A549 treated with DMSO at 1 μM for 4 hours (cell line): ENCODE data around the gene DND1. TPM values are rescaled to one million over a fixed set of nuclear protein-coding genes. Genes with fewer than 3 reads are reported as not detected.

ENCODE experiments used
- total RNA-seq: library from RNA; stranded (reverse); fragments of 200-300 nt; extraction: Qiagen RNA extraction; gene quantifications from 5 replicates; pipeline ENCODE4 v1.2.3, GENCODE V29; 2022; ENCODE audit warnings: low read depth

DND1 gene
- 0.28 to 1.4 TPM (median 0.84 TPM) in 5 replicates for total RNA-seq

DNA sequence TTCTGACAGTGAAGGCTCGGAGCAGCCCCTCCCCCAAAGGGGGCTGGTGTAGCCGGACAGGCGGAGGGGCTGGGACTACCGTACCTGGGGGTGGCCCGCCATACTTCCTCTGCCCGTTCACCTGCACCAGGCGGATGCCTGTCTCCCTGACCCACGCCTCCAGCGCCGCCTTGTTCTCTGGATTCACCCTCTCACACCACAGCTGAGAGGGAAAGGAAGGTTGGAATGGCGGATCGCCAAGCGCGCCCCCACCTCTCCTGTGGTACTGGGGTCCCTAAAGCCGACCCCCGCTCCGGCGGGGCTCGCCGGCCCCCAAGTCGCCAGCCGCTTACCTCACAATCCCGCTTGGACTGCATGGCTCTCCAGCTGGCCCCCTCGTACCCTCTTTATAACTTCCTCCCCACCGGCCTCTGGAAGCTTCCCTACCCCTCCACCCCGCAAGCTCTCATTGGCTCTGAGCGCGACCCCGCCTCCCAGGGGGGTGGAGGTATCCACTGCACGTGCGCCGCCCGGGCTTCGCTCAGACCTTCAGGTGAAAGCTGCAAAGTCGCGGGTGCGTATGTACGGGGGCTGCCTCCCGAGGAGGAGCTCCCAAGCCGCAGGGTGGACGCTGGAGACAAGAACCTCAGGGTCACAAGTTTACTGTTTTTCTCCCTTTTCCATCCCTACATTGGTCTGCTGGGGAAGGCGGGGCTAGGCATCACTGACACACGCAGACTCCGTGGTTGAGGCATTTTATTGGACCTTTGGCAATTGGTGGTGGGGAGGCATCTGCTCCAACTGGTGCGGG is at the start of gene DND1:
Gene DND1, minus strand, starts transcription at position 390 of the 790 bp plus-strand sequence. Its CDS starts 34 bp downstream, at position 356.

DNA sequence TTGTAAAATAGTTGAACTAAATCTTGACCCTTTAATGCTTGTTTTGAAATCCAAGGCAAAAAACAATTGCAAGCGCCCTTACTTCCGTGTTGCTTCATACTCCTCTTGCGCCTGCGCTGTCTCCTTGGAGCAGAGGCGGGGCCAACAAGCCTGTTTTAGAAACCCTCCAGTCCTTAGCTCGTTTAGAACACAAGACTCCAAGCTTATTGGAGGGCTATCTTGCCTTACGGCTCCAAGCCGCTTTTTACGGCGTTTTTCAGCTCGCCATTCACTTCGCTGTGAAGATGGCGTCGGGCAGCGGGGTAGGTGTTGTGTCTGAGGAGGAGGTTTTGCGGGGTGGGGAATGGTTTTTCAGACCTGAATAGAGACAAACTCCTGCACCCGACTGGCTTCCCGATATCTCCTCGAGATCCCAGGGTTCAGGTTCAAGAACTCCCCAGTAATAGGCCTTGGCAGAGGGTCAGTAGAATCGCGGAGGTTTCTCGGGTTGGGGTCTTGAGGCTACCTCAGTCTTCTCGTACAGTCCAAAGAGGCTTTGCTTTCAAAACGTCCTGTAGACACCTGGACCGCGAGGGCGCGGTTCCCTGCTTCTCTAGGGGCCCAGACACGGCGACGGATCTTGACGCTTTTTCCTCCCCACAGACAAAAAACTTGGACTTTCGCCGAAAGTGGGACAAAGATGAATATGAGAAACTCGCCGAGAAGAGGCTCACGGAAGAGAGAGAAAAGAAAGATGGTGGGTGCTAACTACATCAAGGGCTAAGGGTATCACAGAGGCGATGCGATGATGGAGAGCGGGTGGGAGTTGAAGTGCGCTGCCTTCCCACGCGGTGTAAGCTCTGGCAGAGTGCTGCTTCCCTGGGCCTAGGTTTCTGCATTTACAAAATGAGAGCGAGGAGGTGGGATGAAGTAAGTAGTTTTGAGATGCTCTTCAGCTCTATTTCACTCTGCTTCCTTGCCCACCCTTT is 27.1 kb upstream of the DND1 start, which contains the start of gene ZMAT2:
Gene ZMAT2, plus strand, starts transcription at position 271 of the 968 bp plus-strand sequence. Its CDS starts 14 bp downstream, at position 285.

DNA sequence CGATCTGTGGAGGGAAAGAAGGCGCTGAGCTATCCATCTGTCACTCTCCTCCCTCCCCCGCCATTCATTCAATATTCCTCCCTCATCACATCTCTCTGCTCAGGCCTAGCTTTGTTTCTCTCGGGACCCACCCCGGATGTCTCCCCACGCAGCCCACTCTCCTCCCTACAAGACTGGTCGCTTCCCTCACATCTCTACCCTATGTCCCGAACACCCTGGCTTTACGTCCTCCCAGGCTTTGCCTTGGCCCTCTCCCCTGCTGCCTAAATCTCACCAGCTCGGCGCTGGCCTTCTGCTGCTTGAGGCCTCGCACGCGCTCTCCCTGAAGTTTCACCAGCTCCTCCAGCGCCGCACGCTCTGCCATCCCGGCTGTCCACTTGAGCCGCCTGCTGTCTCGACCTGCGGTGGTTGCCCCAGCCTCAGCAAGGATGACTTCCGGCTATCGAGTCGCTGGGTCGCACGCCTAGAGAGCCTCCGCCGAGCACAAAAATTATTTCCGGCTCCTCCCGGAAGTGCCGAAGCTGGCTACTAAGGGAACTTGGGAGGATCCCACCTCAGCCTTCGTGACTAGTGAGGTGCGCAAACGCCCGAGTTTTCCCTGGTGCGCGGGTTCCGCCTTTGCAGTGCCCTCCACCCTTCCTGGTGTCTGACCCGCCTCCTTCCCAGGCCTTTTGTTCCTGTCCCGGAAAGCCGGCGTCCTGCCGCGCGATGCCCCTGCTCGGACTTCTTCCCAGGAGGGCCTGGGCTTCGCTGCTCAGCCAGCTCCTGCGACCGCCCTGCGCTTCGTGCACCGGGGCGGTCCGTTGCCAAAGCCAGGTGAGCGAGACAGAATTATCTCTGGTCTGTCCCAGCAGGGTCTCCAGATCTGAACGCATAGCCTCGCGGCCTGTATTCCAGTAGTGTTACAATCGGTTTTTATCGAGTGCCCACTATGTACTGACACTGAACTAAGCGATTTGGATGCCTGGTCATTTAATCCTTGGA is 17.9 kb upstream of the DND1 start, which contains the start of the genes HARS1 and HARS2:
Gene HARS1, minus strand, starts transcription at position 430 of the 984 bp plus-strand sequence. Its CDS starts 66 bp downstream, at position 364.
Gene HARS2, plus strand, starts transcription at position 515 of the 984 bp plus-strand sequence. Its CDS starts 194 bp downstream, at position 709.

DNA sequence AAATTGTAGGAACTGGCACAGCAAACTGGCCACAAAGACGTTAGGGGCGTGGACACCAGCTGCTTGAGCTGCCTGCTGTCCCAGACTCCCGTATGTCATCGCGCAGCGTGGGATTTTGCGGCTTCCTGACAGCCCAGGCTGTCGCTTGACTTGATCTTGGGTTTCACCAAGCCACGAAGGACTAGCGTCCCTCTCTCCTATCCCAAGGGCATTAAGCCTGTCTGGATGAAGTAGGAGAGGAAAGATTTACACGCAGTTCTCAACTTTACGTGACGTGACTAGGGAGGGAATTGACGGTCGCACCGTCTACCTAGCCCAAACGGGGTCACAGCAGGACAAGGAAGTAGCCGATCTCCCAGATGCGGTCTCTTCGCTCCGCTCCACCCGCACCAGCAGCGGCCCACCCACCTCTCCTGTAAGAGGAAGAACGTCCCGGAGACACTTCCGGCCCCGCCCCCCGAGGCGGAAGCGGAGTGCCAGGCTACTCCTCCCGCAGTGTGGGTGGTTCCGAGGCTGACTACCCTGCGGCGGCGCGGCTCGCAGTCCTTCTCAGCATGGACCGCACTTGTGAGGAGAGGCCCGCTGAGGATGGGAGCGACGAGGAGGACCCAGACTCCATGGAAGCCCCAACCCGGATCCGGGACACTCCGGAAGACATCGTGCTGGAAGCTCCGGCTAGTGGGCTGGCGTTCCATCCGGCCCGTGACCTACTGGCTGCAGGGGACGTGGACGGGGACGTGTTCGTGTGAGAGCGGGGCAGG is 8.8 kb downstream of the DND1 start, which contains the start of gene WDR55:
Gene WDR55, plus strand, starts transcription at position 546 of the 761 bp plus-strand sequence. Its CDS starts 9 bp downstream, at position 555.

DNA sequence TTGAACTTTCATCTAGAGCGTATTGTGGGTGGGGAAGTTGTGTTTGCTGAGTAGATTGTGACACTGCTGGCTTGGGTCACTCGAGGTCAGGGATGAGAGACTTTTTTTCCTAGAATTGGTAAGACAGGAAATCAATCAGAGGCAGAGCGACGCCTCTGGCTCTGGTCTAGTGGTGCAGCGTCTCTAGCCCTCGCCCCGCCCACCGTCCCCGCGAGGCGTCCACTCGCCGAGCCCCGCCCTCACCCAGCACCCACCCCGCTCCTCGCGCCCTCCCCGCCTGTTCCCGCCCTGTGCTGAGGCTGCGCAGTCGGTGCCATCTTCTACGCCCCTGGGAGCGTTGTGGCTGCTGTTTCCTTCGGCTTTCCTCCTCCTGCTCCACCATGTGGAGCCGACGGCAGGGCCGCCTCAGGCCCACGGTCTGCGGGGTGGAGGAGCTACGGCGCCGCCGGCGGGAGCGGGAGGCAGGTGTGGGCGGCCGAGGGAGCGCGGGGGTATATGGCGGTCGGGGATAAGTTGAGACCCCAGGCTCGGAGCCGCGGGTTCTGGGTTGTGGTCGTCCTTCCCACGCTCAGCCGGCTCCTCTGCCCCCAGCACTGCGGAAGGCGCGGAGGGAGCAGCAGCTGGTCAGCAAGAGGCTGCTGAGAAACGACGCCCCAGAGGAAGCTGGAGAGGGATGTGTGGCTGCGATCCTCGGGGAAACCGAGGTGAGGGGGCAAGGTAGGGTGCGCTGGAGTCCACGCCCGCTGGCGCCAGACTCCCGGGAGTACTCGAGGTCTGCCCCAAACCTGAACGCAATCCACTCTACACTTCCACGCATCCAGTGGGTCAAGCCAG is 34.0 kb downstream of the DND1 start, which contains the start of gene TMCO6:
Gene TMCO6, plus strand, starts transcription at position 304 of the 834 bp plus-strand sequence. Its CDS starts 77 bp downstream, at position 381.

DNA sequence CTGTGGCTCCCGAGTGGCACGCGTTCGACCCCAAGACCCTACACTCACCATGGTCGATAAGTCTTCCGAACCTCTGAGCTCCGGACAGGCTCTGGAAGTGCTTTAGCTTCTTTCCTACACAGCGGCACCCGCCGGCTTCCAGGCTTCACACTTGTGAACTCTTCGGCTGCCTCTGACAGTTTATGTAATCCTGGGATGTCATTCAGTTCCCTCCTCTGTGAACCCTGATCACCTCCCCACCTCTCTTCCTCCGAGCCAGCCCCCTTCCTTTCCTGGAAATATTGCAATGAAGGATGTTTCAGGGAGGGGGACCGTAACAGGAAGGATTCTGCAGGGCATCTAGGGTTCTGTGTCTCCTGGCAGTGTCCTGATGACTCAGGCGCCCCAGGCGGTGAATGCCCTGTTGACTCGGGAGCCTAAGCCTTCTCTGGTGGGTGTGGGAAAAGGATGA is 40.3 kb downstream of the DND1 start, which contains the start of gene CD14:
Gene CD14, minus strand, starts transcription at position 155 of the 451 bp plus-strand sequence. Its CDS starts 104 bp downstream, at position 51.

Other genes with a start within 250 kb of the DND1 start
- 2.1 to 2.9 TPM (median 2.6 TPM) in 5 replicates for gene EIF4EBP3, start 125.9 kb downstream of the DND1 start, total RNA-seq
- gene SRA1, start 116.1 kb downstream of the DND1 start, total RNA-seq: 39.3 to 50.7 TPM (median 47.3 TPM) in 5 replicates
- gene APBB3, start 109.0 kb downstream of the DND1 start, total RNA-seq: 3.9 to 7.5 TPM (median 7.1 TPM) in 5 replicates
- 78.4 to 87.3 TPM (median 80.6 TPM) in 5 replicates for gene SLC35A4, start 108.7 kb downstream of the DND1 start, total RNA-seq
- gene CD14, start 40.4 kb downstream of the DND1 start, total RNA-seq: 3.6 to 4.4 TPM (median 4.0 TPM) in 5 replicates
- gene TMCO6, start 34.1 kb downstream of the DND1 start, total RNA-seq: 9.3 to 15.1 TPM (median 13.0 TPM) in 5 replicates
- 107 to 124 TPM (median 115 TPM) in 5 replicates for gene NDUFA2, start 25.9 kb downstream of the DND1 start, total RNA-seq
- 94.5 to 107 TPM (median 102 TPM) in 5 replicates for gene IK, start 25.7 kb downstream of the DND1 start, total RNA-seq
- 29.5 to 32.7 TPM (median 31.6 TPM) in 5 replicates for gene WDR55, start 8.7 kb downstream of the DND1 start, total RNA-seq
- gene HARS1, start 17.8 kb upstream of the DND1 start, total RNA-seq: 76.9 to 85.2 TPM (median 79.9 TPM) in 5 replicates
- gene HARS2, start 17.9 kb upstream of the DND1 start, total RNA-seq: 36.5 to 41.0 TPM (median 39.5 TPM) in 5 replicates
- 82.3 to 114 TPM (median 86.1 TPM) in 5 replicates for gene ZMAT2, start 26.9 kb upstream of the DND1 start, total RNA-seq
- 0.10 to 0.19 TPM (median 0.16 TPM) in 5 replicates for gene PCDHA1, start 112.6 kb upstream of the DND1 start, total RNA-seq
- 0.03 to 0.08 TPM (median 0.07 TPM) in 5 replicates for gene PCDHA2, start 121.3 kb upstream of the DND1 start, total RNA-seq
- 0.76 to 1.2 TPM (median 0.92 TPM) in 5 replicates for gene PCDHA3, start 127.5 kb upstream of the DND1 start, total RNA-seq
- 1.5 to 2.0 TPM (median 1.8 TPM) in 5 replicates for gene PCDHA4, start 133.5 kb upstream of the DND1 start, total RNA-seq
- gene PCDHA5, start 148.0 kb upstream of the DND1 start, total RNA-seq: 0.56 to 0.86 TPM (median 0.77 TPM) in 5 replicates
- 0.08 to 0.10 TPM (median 0.09 TPM) in 3 of 5 replicates, not detected in the others for gene PCDHA6, start 154.4 kb upstream of the DND1 start, total RNA-seq
- gene PCDHA7, start 160.7 kb upstream of the DND1 start, total RNA-seq: 0.03 to 0.18 TPM (median 0.06 TPM) in 5 replicates
- 0.03 to 0.13 TPM (median 0.07 TPM) in 4 of 5 replicates, not detected in the other for gene PCDHA8, start 167.6 kb upstream of the DND1 start, total RNA-seq
- gene PCDHA9, start 174.8 kb upstream of the DND1 start, total RNA-seq: 0.01 TPM in 1 of 5 replicates, not detected in the others
- 0.01 to 0.06 TPM (median 0.01 TPM) in 4 of 5 replicates, not detected in the other for gene PCDHA10, start 182.3 kb upstream of the DND1 start, total RNA-seq
- gene PCDHA11, start 195.4 kb upstream of the DND1 start, total RNA-seq: 0.07 to 0.17 TPM (median 0.10 TPM) in 4 of 5 replicates, not detected in the other
- gene PCDHA12, start 201.7 kb upstream of the DND1 start, total RNA-seq: 2.7 to 3.1 TPM (median 2.9 TPM) in 5 replicates
- 0.03 to 0.11 TPM (median 0.05 TPM) in 5 replicates for gene PCDHA13, start 208.5 kb upstream of the DND1 start, total RNA-seq